ENCODE results near the gene SLC25A48.
"Not testable (repeated sequence)": the region's sequence is repeated elsewhere in the genome, so short reads cannot be mapped to it uniquely, and the experiment has no call there.

Gene SLC25A48

DNA sequence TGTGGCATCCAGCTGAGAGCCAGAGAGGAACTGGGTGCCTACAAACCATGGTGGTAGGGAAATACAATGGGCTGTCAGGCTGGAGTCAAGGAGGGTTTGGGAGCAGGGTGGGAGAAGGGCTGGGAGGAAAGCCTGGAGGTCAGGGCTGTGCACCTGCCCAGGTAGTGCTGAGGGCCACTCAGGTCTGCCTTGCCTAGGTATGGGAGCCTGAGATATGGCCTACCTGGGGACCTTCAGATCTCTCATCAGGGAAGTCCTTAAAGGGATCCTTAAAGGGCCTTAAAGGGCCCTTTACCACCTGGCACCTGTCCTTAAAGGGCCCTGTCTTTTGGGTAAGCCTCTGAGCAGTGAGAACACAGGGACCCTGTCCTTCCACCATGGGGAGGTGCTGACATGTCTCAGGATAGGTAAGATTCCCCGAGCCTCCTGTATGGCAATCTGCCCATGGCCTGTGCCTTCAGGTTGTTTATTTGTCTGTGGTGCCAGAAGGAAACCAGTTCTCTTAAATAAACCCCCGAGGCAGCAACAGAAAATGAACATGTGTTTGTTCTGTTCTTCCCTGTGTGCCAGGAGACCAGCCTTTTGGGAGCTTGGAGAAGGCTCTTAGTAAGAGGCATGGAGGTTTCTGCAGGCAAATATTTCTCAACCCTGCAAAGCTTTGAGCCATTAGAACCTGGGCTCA, 23.3 kb downstream of the SLC25A48 start:
- DNase-seq (ENCODE audit: low spot score), result no peak

DNA sequence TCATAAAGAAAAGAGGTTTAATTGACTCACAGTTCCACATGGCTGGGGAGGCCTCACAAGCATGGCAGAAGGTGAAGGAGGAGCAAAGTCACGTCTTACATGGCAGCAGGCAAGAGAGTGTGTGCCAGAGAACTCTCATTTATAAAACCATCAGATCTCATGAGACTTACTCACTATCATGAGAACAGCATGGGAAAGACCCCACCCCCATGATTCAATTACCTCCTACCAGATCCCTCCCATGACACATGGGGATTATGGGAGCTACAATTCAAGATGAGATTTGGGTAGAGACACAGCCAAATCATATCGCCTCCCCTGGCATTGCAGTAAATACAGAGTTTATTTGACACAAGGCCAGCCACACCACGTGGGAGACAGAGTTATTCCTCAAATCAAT, 24.7 kb downstream of the SLC25A48 start:
- DNase-seq (ENCODE audit: low spot score), result not testable (repeated sequence)

DNA sequence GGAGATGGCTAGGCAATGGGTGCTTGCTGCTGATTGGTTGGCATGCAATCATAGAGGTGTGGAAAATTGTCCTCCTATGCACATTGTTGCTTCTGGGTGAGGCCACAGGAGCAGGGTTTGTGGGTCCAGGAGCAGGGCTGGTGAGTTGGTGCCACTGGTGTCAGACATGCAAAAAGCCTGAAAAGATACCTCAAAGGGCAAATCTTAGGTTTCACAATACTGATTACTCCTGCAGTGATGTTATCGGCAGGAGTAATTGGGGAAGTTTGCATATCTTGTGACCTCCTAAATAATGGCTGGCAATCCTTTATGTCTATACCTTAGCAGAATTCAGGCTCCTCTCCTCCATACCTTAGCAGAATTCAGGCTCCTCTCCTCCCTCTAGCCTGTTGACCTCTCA, 25.2 kb downstream of the SLC25A48 start:
- DNase-seq (ENCODE audit: low spot score), result no peak

DNA sequence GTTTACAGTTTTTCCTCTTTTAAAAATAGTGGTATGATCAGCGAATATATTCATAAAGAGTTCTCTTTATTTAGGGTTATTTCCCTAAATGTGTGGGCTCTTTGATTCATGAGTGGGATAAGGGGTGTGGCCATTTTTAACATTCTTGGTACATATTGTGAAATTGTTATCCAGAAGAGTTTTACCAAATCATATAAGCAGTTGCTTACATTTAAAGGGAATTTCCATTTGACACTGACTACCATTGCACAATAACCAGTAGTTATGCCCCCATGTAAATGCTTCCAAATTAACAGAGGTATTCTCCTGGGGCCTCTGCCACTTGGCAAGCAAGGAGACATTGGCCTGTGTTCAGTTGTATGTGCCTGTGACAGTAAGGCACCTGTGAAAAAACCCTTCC, 27.2 kb downstream of the SLC25A48 start:
- DNase-seq (ENCODE audit: low spot score), result no peak

DNA sequence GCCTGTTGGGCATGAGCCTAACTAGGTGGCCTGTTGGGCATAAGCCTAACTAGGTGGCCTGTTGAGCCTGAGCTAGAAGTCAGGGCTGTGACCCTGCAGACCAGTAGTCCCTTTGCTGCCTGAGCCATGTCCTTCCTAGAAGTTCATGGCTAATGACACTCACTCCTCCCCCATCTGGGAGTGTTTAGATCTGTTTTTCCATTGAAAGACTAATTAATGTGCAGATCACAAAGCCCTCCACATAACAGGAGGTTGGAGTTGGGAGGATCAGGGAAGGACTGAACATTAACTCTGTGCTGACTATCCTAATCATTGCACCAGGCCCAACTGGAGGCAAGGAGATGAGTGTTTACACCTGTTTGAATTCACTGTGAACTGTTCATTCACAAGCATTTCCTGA, 27.6 kb downstream of the SLC25A48 start:
- DNase-seq (ENCODE audit: low spot score), result no peak

DNA sequence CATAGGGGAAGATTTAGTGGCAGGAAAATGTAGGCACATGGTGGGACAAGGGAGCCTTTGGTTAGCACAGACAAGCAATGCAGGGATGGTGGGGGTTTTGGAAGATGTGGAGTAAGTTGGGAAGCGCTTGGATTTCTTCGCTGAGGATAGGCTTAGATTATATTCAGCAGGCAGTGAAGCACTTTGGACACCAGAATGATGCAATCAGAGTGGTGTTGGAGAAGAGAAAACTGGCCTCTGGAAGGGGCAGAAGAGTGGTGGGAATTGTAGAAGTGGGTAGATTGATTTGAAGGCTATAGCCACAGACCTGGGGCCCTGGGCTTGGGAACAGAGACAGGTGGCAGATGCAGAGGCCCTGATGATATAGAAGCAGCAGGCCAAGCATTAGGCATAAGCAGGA, 28.3 kb downstream of the SLC25A48 start:
- no peak for DNase-seq (ENCODE audit: low spot score)

DNA sequence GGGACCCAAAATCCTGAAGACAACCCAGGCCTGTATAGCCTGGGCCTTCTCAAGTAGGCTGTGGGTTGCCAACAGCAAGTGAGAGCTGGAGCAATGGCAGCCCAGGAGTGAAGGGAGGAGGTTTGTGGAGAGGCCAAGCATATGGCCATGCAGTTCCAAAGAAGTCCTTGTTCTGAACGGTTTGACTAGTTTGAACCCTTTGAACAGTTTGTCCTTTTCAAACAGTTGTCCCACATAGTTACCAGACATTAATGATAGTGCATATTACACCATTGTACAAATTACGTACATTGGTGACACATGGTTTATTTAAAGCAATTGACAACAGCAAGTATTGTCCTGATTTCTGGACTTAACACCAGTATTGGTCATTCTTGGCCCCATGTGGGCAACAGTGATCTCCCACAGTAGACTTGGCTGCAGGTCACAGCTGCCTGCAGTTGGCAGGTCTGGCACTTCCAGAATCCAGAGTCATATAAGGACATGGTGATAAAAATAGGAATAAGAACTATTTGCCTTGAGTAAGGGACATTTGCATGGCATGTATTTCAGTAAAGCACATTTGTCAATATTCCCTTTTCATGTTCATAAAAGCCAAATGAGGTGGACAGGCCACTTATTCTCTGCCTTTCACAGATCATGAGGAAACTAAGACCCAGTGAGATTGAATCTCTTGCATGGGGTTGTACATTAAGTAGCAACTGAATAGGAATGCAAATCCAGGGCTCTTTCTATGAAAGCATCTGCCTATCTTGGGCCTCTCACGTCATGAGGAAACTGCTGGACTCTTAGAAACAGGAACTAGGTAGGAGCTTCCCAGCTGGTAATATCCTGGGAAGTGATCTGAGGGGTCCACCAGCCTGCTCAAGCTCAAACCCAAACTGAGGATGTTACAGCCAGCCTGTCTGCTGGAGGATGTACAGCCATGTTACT, 30.3 kb downstream of the SLC25A48 start:
- DNase-seq (ENCODE audit: low spot score), result no peak

DNA sequence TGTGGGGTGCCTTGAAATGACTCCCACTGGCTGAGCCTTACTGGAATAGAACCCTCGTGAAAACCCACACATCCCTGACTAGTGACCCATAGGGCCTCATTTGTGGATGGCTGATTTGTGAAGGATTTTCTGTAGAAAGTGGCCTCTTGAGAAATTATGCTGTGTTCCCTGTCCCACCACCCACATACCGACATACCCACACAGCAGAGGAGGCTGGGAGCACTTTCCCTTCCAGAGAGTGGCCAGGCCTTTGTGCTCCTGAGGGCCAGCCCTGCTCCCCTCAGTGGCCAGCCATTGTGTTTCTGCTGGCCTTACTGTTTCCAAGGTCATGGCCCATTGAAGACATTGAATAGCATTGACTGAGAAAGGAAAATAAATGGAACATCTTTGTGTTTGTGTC, 31.6 kb downstream of the SLC25A48 start:
- DNase-seq (ENCODE audit: low spot score), result no peak

DNA sequence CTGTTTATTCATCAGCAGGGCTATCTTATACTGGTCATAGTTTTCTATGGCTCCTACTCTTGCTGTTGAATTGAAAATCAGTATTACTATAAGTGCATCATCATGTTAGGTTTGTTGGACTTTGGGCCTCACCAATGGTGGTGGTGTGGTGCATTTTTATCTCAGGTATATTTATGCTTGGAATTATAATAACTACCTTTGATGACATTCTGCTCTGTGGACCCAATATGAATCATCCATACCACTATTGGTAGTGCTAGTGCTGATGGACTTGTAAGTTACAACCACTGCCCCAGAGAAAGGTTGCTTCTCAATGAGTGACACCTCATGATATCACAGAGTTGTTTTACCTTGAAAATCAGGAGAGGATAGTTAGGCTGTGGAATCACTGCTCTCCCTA, 33.1 kb downstream of the SLC25A48 start:
- DNase-seq (ENCODE audit: low spot score), result no peak

DNA sequence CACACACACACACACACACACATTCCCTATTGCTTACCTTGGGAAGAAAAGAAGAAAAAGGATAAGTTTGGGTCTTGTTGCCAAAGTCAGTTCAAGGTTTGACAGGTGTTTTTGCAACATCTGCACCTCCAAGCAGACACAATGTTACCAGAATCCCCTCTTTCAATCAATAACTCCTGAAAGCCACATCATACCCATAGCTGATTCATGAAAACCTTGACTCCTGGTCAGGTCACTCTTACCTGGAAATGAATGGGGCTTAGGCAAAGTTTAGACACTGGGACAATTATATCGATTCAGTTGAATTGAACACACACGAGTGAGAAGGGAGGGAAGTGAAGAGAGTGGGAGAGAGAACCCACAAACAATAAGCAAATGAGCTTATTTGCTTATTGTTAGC, 34.2 kb downstream of the SLC25A48 start:
- DNase-seq (ENCODE audit: low spot score), result no peak

DNA sequence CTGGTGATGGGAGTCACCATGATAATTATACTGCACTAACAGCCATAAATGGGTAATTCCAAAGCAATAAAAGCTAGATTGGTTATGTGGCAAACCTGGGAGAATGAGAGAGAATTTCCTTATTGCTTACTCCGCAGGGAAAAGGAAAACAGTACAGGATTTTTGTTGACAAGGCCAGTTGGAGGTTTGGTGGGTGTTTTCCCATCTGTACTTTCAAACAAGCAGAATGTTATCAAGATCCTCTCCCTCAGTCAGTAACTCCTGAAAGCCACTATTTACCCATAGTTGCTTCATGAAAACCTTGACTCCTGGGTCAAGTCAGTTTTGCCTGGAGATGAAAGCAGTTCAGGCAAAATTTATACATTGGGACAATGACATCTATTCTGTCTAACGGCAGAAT, 34.8 kb downstream of the SLC25A48 start:
- DNase-seq (ENCODE audit: low spot score), result peak; percentile 62

DNA sequence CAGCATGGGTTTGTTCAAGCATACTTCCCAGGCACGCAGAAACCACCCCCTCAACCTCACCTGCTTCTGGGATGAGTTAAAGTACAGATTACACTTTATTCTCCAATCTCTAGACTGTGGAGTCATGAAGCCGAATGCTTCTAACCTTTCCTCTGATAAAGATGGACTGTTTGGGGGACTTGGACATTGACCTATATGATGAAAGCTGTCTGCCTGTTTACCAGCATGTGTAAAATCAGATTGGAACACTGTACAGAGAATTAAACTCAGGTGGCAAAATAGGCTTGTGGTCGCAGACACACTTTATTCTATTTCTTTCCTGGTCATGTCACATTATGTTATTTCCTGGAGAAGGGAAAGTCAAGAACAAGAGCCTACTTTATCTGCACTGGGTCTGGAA, 35.5 kb downstream of the SLC25A48 start:
- no peak for DNase-seq (ENCODE audit: low spot score)

DNA sequence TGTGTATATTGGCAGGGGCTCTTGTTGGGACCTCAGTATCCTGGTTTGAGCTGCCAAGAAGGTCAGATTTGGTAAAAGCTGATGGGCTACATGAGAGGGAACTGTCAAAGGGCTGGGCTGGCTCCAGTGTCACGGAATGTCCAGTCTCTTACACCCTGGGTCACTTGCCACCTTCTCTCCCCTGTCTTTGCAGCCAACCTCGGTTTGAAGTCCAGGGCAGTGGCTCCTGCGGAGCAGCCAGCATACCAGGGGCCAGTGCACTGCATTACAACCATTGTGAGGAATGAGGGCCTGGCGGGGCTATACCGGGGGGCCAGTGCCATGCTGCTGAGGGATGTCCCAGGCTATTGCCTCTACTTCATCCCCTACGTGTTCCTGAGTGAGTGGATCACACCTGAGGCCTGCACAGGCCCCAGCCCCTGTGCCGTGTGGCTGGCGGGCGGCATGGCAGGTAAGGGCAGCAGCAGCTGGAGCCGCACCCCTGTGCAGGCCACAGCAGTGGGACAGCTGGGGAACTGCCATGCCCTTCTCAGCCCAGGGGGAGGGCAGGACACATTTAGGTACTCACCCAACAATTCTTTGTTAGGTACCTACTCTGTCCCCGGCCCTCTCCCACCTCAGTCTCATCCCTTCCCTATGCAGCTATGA, 36.9 kb downstream of the SLC25A48 start:
- DNase-seq (ENCODE audit: low spot score), result no peak

DNA sequence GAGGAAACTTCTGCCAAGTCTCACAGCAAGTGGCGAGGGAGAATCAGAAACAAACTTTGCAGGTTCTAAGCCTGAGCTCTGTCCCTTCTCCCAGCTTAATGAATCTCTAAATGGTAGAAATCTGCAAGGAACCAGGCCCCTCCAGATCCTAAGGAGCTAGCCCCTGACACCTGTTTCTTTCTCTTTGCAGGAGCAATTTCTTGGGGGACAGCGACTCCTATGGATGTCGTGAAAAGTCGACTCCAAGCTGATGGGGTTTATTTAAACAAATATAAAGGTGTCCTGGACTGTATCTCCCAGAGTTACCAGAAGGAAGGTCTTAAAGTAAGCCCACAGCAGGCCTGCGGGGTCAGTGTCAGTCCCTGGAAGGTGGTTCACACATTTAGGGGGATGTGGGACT, 39.4 kb downstream of the SLC25A48 start:
- no peak for DNase-seq (ENCODE audit: low spot score)

DNA sequence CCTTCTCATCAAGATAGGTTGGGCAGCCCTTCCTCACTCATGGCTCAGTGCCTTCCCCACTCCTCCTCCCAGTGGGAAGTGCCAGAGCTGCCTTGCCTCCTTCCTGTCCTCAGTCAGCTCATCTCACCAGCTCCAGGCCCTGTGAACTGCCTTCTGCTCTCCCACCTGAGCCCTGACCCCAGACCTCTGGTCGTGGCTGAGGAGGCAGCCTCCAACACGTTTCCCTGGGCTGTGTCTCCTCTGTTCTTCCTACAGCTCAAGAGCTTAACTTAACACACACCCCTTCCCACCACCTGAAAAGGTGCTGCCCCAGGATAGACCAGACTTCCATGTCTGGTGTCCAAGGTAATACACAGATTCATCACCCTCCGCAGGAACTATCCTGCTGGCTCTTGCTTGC, 40.0 kb downstream of the SLC25A48 start:
- no peak for DNase-seq (ENCODE audit: low spot score)

DNA sequence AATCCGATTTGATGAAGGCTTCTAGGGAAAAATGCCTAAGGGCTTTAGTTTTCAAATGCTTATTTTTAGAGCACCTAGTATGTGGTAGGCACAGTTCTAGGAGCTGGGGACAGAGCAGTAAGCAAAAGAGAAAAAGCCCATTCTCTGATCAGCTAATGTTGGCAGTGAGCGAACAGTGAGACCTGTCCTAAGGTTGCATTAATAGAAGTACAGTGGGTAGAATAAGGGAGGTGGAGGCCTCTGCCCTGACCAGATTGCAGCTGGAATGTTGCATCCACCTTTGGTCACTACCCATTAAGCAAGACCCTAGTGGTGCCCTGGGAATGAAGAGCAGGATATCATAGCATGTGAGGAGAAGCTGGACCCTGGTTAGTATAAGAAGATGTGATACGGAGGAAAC, 41.1 kb downstream of the SLC25A48 start:
- no peak for DNase-seq (ENCODE audit: low spot score)

DNA sequence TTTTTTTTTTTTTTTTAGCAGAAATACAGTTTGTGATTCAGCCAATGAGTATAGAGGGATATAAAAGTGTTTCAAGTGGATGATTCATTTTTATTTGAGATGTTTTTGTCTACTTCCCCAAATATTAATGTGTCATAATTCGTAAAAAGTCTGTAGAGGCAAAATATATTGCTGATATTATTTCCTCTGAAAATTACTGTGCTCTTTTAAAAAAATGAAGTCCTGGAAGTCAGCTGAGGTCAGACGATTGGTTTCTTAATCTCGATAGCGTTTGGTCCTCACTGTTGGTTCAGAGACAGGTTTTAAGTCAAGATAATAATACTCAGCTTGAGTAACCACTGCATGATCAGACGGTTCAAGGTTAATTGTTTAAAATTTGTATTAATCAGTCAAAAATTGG, 41.7 kb downstream of the SLC25A48 start:
- DNase-seq (ENCODE audit: low spot score), result no peak

DNA sequence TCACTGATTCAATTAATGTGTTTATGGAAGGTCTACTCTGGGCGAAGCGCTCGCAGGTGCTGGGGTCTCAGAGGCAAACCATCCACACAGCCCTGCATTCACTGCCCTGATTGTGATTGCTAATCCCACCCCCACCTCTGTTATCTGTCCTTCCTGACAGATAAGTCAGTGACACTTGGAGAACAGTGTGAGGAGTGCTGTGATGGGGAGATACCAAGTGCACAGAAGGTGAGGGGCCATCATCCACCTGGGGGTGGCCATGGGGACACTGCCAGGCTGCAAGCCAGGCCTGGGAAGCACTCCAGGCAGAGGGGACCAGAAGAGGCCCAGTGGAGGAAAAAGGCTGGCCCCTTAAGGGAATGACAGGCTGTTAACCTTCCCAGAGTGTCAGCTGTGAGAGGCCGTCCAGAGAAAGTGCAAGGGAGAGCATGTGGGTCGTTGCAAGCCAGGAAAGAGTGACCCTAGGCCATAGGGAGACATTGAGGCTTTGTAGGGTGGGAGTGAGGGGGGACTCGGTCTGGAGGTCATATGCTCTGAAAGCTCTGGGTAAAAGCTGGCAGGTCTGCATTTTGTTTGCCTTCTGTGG, 43.2 kb downstream of the SLC25A48 start:
- DNase-seq (ENCODE audit: low spot score), result no peak

DNA sequence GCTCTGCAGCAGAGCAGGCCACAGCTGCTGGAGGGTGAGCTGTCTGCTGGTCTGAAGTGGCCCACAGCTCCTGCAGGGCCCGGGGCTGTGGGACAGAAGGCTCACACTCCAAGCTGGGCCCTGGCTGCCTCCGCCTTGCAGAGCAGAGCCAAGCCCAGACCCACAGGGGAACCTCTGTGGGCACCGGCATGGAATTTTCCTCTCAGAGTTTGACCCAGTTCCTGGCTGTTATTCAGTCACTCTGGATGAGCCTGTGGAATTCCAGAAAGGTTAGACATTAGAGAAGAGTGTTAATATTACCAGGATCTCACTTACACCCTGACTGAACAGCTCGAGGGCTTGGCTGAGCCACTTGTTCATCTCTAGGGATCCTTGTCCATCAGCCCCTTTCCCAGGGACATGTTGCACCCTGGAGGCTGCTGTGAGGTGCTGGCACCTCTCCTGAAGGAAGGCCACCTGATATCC, 43.7 kb downstream of the SLC25A48 start:
- no peak for DNase-seq (ENCODE audit: low spot score)

DNA sequence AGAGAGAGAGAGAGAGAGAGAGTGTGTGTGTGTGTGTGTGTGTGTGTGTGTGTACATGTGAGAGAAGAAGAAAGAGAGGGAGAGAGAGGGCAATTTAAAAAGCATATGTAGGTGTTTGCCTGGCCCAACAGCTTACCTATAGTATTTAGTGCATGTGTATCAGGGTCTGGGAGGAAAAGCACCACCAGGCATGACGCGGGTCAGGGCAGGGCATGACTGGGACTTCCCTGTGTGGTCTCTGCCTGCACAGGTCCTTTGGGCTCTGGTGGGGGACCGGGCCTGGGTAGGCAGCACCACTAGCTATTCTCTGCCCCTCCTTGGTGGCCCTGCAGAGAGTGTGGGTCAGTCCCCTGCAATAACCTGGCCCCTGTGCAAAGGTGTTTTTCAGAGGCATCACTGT, 45.1 kb downstream of the SLC25A48 start:
- no peak for DNase-seq (ENCODE audit: low spot score)

DNA sequence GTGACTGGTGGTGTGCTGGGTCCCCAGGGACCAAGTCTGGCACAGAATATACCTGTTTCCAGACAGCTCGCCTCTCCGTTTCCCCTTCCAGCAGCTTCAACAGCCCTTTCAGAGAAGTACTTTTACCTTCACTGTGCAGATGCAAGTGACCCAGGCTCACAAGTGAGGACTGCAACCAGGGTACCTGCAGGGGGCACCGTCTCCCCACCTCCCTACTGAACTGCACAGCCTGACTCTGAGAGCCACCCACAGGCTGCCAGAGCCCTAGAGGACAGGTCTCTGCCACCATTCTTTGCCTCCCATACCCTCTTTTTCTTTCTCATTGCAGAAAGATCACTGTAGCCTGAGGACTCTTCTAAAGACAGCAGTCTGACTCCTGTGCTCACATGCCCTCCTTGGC, 45.8 kb downstream of the SLC25A48 start:
- peak; percentile 63 for DNase-seq (ENCODE audit: low spot score)

DNA sequence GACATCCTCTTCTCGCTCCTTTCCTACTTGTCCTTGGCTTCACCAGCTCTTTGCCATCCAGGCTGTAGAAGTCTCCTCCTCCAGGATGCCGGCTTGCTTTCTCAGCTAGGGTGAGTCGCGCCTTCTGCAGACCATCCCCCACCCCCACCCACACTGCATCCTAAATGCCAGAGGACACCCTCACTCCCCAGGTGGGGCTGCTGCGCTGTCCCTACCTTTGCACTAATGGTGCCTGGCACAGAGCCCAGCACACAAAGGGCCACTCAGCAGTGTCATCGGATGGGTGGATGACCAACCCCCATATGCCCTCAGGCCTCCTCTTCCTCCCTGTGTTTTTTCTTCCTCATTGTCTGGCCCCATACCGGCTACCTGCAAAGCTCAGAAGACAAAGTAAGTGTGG, 46.3 kb downstream of the SLC25A48 start:
- DNase-seq (ENCODE audit: low spot score), result no peak

DNA sequence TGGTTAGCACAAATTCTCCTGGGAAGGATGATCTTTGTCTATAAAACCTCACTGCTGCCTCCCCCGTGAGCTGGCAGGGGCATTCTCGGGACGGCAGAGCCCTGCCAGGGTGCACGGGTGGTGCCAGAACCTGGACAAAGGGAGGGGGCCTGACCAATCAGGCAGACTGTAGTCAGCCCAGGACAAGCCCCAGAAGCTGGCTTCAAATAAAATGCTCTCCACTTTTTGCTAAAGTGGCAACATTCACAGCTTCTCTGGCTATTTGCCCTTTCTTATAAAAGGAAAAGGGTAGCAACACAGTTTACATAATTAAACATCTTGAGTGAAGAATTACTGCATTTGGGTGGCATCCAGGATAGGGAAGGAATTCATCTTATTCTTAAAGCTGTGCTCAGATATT, 46.8 kb downstream of the SLC25A48 start:
- DNase-seq (ENCODE audit: low spot score), result no peak

All from HuH-7 (cell line).